H1 (cell line): ENCODE results near the gene GET3. TPM values are rescaled to one million over a fixed set of nuclear protein-coding genes. Genes with fewer than 3 reads are reported as not detected.

Experiments
- CTCF ChIA-PET: fragments of 300-600 bp; sonication (Branson Sonifier 250); formaldehyde crosslinking; loops from one replicate; lab custom pipeline; 2021; ENCODE audit not compliant: partially characterized antibody; lab: Charles Lee
- POLR2A ChIA-PET: fragments of 300-600 bp; sonication (Branson Sonifier 250); formaldehyde crosslinking; loops from one replicate; lab custom pipeline; 2021; ENCODE audit warnings: inconsistent platforms; ENCODE audit not compliant: partially characterized antibody; lab: Charles Lee
- DNase-seq, 2 experiments: peaks; one replicate each; pipeline versions ENCODE4 v3.0.0 to v3.0.0-alpha.2; 2010 to 2022; ENCODE audit warnings: low spot score in 2 of 2, low read depth in 1 of 2, mixed read lengths in 1 of 2
- FAIRE-seq: peaks from 2 replicates; lab custom pipeline; 2011; peaks lifted over from hg19 to GRCh38; lab: Jason Lieb, UNC
- H2AFZ ChIP-seq: 2 replicates; pipeline ENCODE4 v1.8.1; 2012; ENCODE audit warnings: low read length, inconsistent platforms
- H2AK5ac ChIP-seq: 2 replicates; pipeline ENCODE4 v1.6.1; 2013; ENCODE audit warnings: low read depth, low read length
- H2BK120ac ChIP-seq: replicated peaks from 2 replicates; pipeline ENCODE3; 2013; ENCODE audit warnings: low read depth, low read length, inconsistent platforms
- H2BK12ac ChIP-seq: 2 replicates; pipeline ENCODE4 v1.6.1; 2013; ENCODE audit warnings: low read depth, low read length
- H2BK15ac ChIP-seq: 2 replicates; pipeline ENCODE4 v1.6.1; 2013; ENCODE audit warnings: low read length
- H2BK20ac ChIP-seq: 2 replicates; pipeline ENCODE4 v1.6.1; 2013; ENCODE audit warnings: low read length
- H2BK5ac ChIP-seq: 2 replicates; pipeline ENCODE4 v1.6.1; 2013; ENCODE audit warnings: low read depth, low read length
- H3K14ac ChIP-seq: 2 replicates; pipeline ENCODE4 v1.6.1; 2013; ENCODE audit warnings: inconsistent platforms; ENCODE audit not compliant: insufficient read length
- H3K18ac ChIP-seq: 2 replicates; pipeline ENCODE4 v1.6.1; 2013; ENCODE audit warnings: low read length; ENCODE audit errors: extremely low read depth
- H3K23ac ChIP-seq: 2 replicates; pipeline ENCODE4 v1.6.1; 2013; ENCODE audit warnings: inconsistent platforms; ENCODE audit not compliant: insufficient read length
- H3K23me2 ChIP-seq: 2 replicates; pipeline ENCODE4 v1.6.1; 2013; ENCODE audit warnings: low read depth, low read length
- H3K27ac ChIP-seq: 2 replicates; pipeline ENCODE4 v1.6.1; 2011; ENCODE audit warnings: low read depth, low read length, inconsistent platforms
- H3K27me3 ChIP-seq, 4 experiments: replicated peaks in 1 of 4; 1 replicate in 1 of 4; 2 replicates in 3 of 4; pipeline versions ENCODE4 v1.6.1 to v1.8.1; 2011 to 2013; ENCODE audit warnings: low read length in 3 of 4, mild to moderate bottlenecking in 3 of 4, inconsistent platforms in 2 of 4, mixed read lengths in 2 of 4, moderate library complexity in 1 of 4; ENCODE audit not compliant: control insufficient read depth in 3 of 4, insufficient read depth in 3 of 4; ENCODE audit errors: extremely low read depth in 1 of 4
- H3K36me3 ChIP-seq, 4 experiments: 2 replicates each; pipeline versions ENCODE4 v1.6.1 to v1.8.1; 2011 to 2013; ENCODE audit warnings: mild to moderate bottlenecking in 4 of 4, low read length in 3 of 4, moderate library complexity in 2 of 4, control low read depth in 1 of 4, inconsistent platforms in 1 of 4; ENCODE audit not compliant: insufficient read depth in 4 of 4, control insufficient read depth in 2 of 4
- H3K4ac ChIP-seq: replicated peaks from 2 replicates; pipeline ENCODE3; 2013; ENCODE audit warnings: low read length, low read depth, mixed read lengths, inconsistent platforms; ENCODE audit not compliant: insufficient read length
- H3K4me1 ChIP-seq, 4 experiments: replicated peaks in 1 of 4; 1 replicate in 1 of 4; 2 replicates in 3 of 4; pipeline versions ENCODE4 v1.6.1 to v1.8.1; 2011 to 2013; ENCODE audit warnings: low read length in 3 of 4, inconsistent platforms in 2 of 4, mixed read lengths in 1 of 4; ENCODE audit not compliant: insufficient read depth in 4 of 4, control insufficient read depth in 3 of 4
- H3K4me2 ChIP-seq, 2 experiments: 2 replicates each; pipeline versions ENCODE4 v1.6.1 to v1.8.1; 2011 to 2013; ENCODE audit warnings: low read depth in 2 of 2, low read length in 2 of 2, control low read depth in 1 of 2, inconsistent platforms in 1 of 2, mild to moderate bottlenecking in 1 of 2; ENCODE audit not compliant: insufficient read depth in 1 of 2
- H3K4me3 ChIP-seq, 4 experiments: fragments of 200-600, 300-600 bp in 1 of 4; sonication (generic), shearing (Covaris generic), sonication (Bioruptor Twin) in 1 of 4; 2 replicates each; pipeline versions ENCODE4 v1.5.1 to v1.8.1; 2011 to 2016; ENCODE audit warnings: low read length in 4 of 4, low read depth in 3 of 4, control low read depth in 2 of 4, inconsistent platforms in 2 of 4, mild to moderate bottlenecking in 2 of 4, mixed read lengths in 1 of 4, moderate library complexity in 1 of 4; ENCODE audit not compliant: insufficient read depth in 2 of 4; ENCODE audit errors: extremely low read depth in 1 of 4
- H3K56ac ChIP-seq: replicated peaks from 2 replicates; pipeline ENCODE3; 2013; ENCODE audit warnings: low read depth, mild to moderate bottlenecking, mixed read lengths, low read length, inconsistent platforms; ENCODE audit not compliant: insufficient read length
- H3K79me1 ChIP-seq: 2 replicates; pipeline ENCODE4 v1.6.1; 2013; ENCODE audit warnings: low read depth, low read length, control low read depth
- H3K79me2 ChIP-seq, 2 experiments: 2 replicates each; pipeline versions ENCODE4 v1.6.1 to v1.8.1; 2012 to 2013; ENCODE audit warnings: low read length in 2 of 2, mild to moderate bottlenecking in 2 of 2, inconsistent platforms in 1 of 2; ENCODE audit not compliant: insufficient read depth in 2 of 2, control insufficient read depth in 1 of 2
- H3K9ac ChIP-seq, 4 experiments: replicated peaks in 1 of 4; 1 replicate in 1 of 4; 2 replicates in 3 of 4; pipeline versions ENCODE4 v1.6.1 to v1.8.1; 2011 to 2013; ENCODE audit warnings: low read depth in 3 of 4, low read length in 3 of 4, control low read depth in 2 of 4, mild to moderate bottlenecking in 2 of 4, moderate library complexity in 2 of 4, inconsistent platforms in 1 of 4; ENCODE audit errors: extremely low read depth in 1 of 4
- H3K9me3 ChIP-seq, 2 experiments: 2 replicates each; pipeline versions ENCODE4 v1.6.1 to v1.8.1; 2012 to 2013; ENCODE audit warnings: mild to moderate bottlenecking in 2 of 2, moderate library complexity in 2 of 2, control low read depth in 1 of 2, inconsistent platforms in 1 of 2, low read depth in 1 of 2, low read length in 1 of 2, mixed read lengths in 1 of 2; ENCODE audit not compliant: insufficient read depth in 2 of 2
- H4K20me1 ChIP-seq, 2 experiments: replicated peaks in 1 of 2; 2 replicates each; pipeline versions ENCODE3 to v1.8.1; 2011 to 2013; ENCODE audit warnings: inconsistent platforms in 2 of 2, low read length in 2 of 2, mild to moderate bottlenecking in 1 of 2; ENCODE audit not compliant: insufficient read depth in 2 of 2, control insufficient read depth in 1 of 2
- H4K5ac ChIP-seq: 2 replicates; pipeline ENCODE4 v1.6.1; 2013; ENCODE audit warnings: low read length, low read depth, mixed read lengths, inconsistent platforms; ENCODE audit not compliant: insufficient read length
- H4K8ac ChIP-seq: 2 replicates; pipeline ENCODE4 v1.8.0; 2013; ENCODE audit warnings: mild to moderate bottlenecking, moderate library complexity, low read length, inconsistent platforms; ENCODE audit not compliant: insufficient read depth; ENCODE audit errors: extremely low read depth
- H4K91ac ChIP-seq: replicated peaks from 2 replicates; pipeline ENCODE3; 2013; ENCODE audit warnings: low read length, mixed read lengths, inconsistent platforms; ENCODE audit not compliant: insufficient read length
- ATF3 ChIP-seq: IDR thresholded peaks from 2 replicates; pipeline ENCODE4 v1.6.1; 2011; ENCODE audit warnings: low read depth, mild to moderate bottlenecking, low read length; ENCODE audit not compliant: insufficient read depth
- BCL11A ChIP-seq, 2 experiments: IDR thresholded peaks; one replicate each; pipeline ENCODE4 v1.6.1; 2011; ENCODE audit warnings: low read depth in 2 of 2, low read length in 2 of 2, mild to moderate bottlenecking in 2 of 2
- CEBPB ChIP-seq: IDR thresholded peaks from 2 replicates; pipeline ENCODE4 v1.6.1; 2012; ENCODE audit warnings: low read depth, low read length
- FOSL1 ChIP-seq: IDR thresholded peaks from 2 replicates; pipeline ENCODE4 v1.6.1; 2011; ENCODE audit warnings: mild to moderate bottlenecking, low read depth, low read length, moderate library complexity; ENCODE audit not compliant: insufficient read depth
- HDAC6 ChIP-seq: IDR thresholded peaks from one replicate; pipeline ENCODE4 v1.7.1; 2012; ENCODE audit warnings: low read depth, mild to moderate bottlenecking, inconsistent platforms, low read length, moderate library complexity
- MAFK ChIP-seq: IDR thresholded peaks from 2 replicates; pipeline ENCODE4 v1.6.1; 2012; ENCODE audit warnings: low read depth, mild to moderate bottlenecking, improper control_type of control experiment, low read length
- POLR2AphosphoS5 ChIP-seq: IDR thresholded peaks from 2 replicates; pipeline ENCODE4 v1.6.1; 2011; ENCODE audit warnings: low read depth, low read length
- SIN3A ChIP-seq, 2 experiments: IDR thresholded peaks in 1 of 2; conservative IDR thresholded peaks in 1 of 2; 2 replicates each; pipeline ENCODE4 v1.6.1; 2011 to 2012; ENCODE audit warnings: low read length in 2 of 2, improper control_type of control experiment in 1 of 2, low read depth in 1 of 2, mild to moderate bottlenecking in 1 of 2
- SIX5 ChIP-seq: IDR thresholded peaks from 2 replicates; pipeline ENCODE4 v1.6.1; 2011; ENCODE audit warnings: mild to moderate bottlenecking, low read depth, low read length
- SUZ12 ChIP-seq: fragments of 200-600 bp; sonication (generic); IDR thresholded peaks from 2 replicates; pipeline ENCODE4 v1.6.1; 2012; ENCODE audit warnings: mild to moderate bottlenecking, inconsistent platforms, low read length, moderate library complexity, mixed read lengths
- YY1 ChIP-seq: IDR thresholded peaks from 2 replicates; pipeline ENCODE4 v1.6.1; 2011; ENCODE audit warnings: low read depth, mild to moderate bottlenecking, low read length
- WGBS, 2 experiments: shearing (Covaris generic) in 1 of 2; methylation state at CpG; one replicate each; pipeline versions ENCODE4 v1.1.6 to v1.1.7; 2013 to 2015; ENCODE audit warnings: low lambda C conversion rate in 2 of 2, mixed read lengths in 2 of 2, inconsistent platforms in 1 of 2, low coverage in 1 of 2, missing lambda C conversion rate in 1 of 2; ENCODE audit not compliant: insufficient replicate concordance in 2 of 2, insufficient coverage in 1 of 2, insufficient read length in 1 of 2; ENCODE audit errors: extremely low coverage in 1 of 2, missing lambda C conversion rate in 1 of 2; 5-methylcytosine and 5-hydroxymethylcytosine counted together
- polyA plus RNA-seq, 7 experiments: library from polyadenylated mRNA; depleted of rRNA in 3 of 7; stranded (reverse) in 5 of 7; unstranded in 2 of 7; fragments of >200 nt in 5 of 7; fragments of 200-250 nt in 2 of 7; gene quantifications; 1 replicate in 5 of 7; 2 replicates in 1 of 7; 4 replicates in 1 of 7; pipeline versions ENCODE4 v1.2.1 to v1.2.3, GENCODE V29; 2011 to 2013; ENCODE audit warnings: missing spikeins in 2 of 7, mixed read lengths in 2 of 7
- total RNA-seq: library from RNA; stranded (reverse); fragmentation: NEBNext Ultra II Directional; extraction: Animal tissue kit (Norgen Biotek cat#: 25700); gene quantifications from 2 replicates; pipeline ENCODE4 v1.2.1, GENCODE V29; 2021

Gene GET3
- total and polyA plus RNA-seq, 2 of the 8 experiments (the other 6 are each of a cell fraction or from before 2014, with no cell fraction given) = 105 to 297 TPM

DNA sequence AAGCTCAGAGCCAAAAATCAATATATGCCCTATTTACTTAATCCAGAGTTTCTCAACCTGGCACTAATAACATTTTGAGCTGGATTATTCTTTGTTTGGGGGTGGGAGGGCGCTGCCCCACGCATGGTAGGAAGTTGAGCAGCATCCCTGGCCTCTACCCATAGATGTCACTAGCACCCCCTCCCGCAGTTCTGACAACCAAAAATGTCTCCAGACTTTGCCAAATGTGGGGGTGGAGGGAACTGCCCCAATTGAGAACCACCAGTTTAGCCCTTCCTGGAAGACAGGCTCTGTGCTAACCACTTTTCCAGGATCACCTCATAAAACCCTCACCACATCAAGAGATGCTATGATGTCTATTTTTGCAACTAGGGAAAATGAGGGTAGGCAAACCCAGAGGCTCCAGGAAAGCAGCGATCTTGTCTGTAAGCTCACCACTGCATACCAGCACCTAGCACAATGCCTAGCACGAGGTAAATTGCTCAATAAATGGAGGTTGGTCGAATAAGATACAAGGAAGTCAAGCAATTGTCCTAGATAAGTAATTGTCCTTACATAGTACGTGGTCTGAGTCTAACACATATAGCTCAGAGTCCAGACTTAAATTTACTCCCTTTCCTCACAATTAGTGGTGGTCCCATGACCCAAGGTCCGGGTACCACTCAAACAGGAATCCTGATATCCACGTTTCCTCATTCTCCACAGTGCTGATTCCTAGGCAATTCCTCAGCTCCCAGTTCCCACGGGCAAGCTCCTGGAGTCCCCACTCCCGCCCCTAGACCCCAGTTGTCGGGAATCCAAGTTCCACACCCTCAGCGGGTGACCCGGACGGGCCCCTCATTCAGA lies 3.7 kb upstream of the GET3 start:
- Histone ChIP-seq H4K91ac (no peak overlapping the region), H3K23ac (no peak overlapping the region), H2BK12ac (no peak overlapping the region), H3K27me3 (no peaks in the 10 kb centered on the region), H2BK20ac (no peak overlapping the region), H3K4me1 (peaks cover 3 to 13% (median 7%) of the 10 kb centered on the region in 4 experiments), H2AK5ac (no peak overlapping the region), H3K14ac (no peak overlapping the region), H3K4me2 (peak overlapping the region; percentile 79 to 93), H3K36me3 (peaks cover 10 to 25% (median 15%) of the 10 kb centered on the region in 4 experiments), H2AFZ (no peak overlapping the region), H2BK15ac (no peak overlapping the region), H4K8ac (peak overlapping the region; percentile 98; the same call in 1 of the 2 replicates), H3K9me3 (no peaks in the 10 kb centered on the region), H3K56ac (no peak overlapping the region), H3K27ac (peak overlapping the region; percentile 88; the same call in 1 of the 2 replicates), H3K79me2 (peaks cover 26 to 50% of the 10 kb centered on the region in 2 experiments), H3K9ac (peak overlapping the region; percentile 74 to 96 (median 89)), H3K4ac (no peak overlapping the region), H2BK120ac (no peak overlapping the region), H3K23me2 (peaks cover 13% of the 10 kb centered on the region), H3K79me1 (peaks cover 9% of the 10 kb centered on the region), H3K18ac (no peak overlapping the region), H2BK5ac (no peak overlapping the region), H4K20me1 (peaks cover 12 to 20% of the 10 kb centered on the region in 2 experiments), H4K5ac (no peak overlapping the region), H3K4me3 (peak overlapping the region; percentile 84 to 93 (median 90))
- DNase-seq (no peak), FAIRE-seq (no peak)
- WGBS, 2 experiments = 9% methylated on average over 15 of the region's 15 CpGs; no CpG with 5 or more reads in 1 of the 2 experiments
- POLR2A ChIA-PET = interaction anchor here (0.8 to 14.0 kb wide), 19 partner anchors 8 to 69 kb away, joined by 3 to 258 read pairs (median 7); partner anchors contain the start of genes BEST2, DHPS, FBXW9 and JUNB
- CTCF ChIA-PET = interaction anchor here (0.6 to 10.5 kb wide), 22 partner anchors 9 to 197 kb away, joined by 3 to 87 read pairs (median 3); partner anchors contain the start of genes GNG14 and TNPO2
- peak in 1 of 2 experiments; percentile 38; a peak in 2 of 4 replicates for TF ChIP-seq SIN3A (conservative IDR thresholded peaks at IDR 0.05 in 1 of 2, IDR thresholded peaks at IDR 0.05 in 1 of 2; ENCODE audit: low read depth in 1 of 2, low read length in 2 of 2)
- no peak for TF ChIP-seq SIX5
- no peak for TF ChIP-seq POLR2AphosphoS5
- no peak for TF ChIP-seq YY1
- TF ChIP-seq FOSL1 = no peak
- TF ChIP-seq SUZ12 = no peak
- TF ChIP-seq MAFK = no peak
- no peak for TF ChIP-seq CEBPB
- TF ChIP-seq BCL11A (IDR thresholded peaks at IDR 0.05; ENCODE audit: low read depth in 2 of 2, low read length in 2 of 2) = no peak
- no peak for TF ChIP-seq ATF3
- no peak for TF ChIP-seq HDAC6
